K562 (cell line): ENCODE measurements around the gene MUC5B. TPM values are rescaled to one million over a fixed set of nuclear protein-coding genes. Genes with fewer than 3 reads are reported as not detected.

Experiments used
- ATAC-seq: fragments of 200-7000 bp; cut with Tn5 transposase; 3 replicates; pipeline ENCODE4 v1.9.1; 2020; ENCODE audit warnings: moderate library complexity
- BruUV-seq: library from RNA; stranded (reverse); fragments of 400-500 nt; replicated peaks from 2 replicates; lab custom pipeline; 2021; lab: Mats Ljungman, UMichigan
- CTCF ChIA-PET: fragments of 300-600 bp; formaldehyde crosslinking; extraction: SDS; loops from one replicate; lab custom pipeline; 2021; ENCODE audit warnings: low intra/inter-chr PET ratio; lab: Yijun Ruan, JAX
- POLR2A ChIA-PET: fragments of 300-600, 350-650 bp; sonication (Branson Sonifier 250); formaldehyde crosslinking; extraction: SDS; loops from one replicate; lab custom pipeline; 2021; ENCODE audit warnings: antibody characterized with exemption, inconsistent platforms; lab: Yijun Ruan, JAX
- DNase-seq, 4 experiments: peaks; one replicate each; pipeline versions ENCODE4 v3.0.0 to v3.0.0-alpha.2; 2011 to 2018; ENCODE audit warnings: low spot score in 3 of 4, mixed read lengths in 3 of 4; ENCODE audit errors: extremely low read depth in 1 of 4
- FAIRE-seq: peaks from 2 replicates; lab custom pipeline; 2011; peaks lifted over from hg19 to GRCh38; lab: Jason Lieb, UNC
- H2AFZ ChIP-seq: 2 replicates; pipeline ENCODE4 v1.6.0; 2011; ENCODE audit warnings: low read depth, low read length, control low read depth, inconsistent platforms
- H3K27ac ChIP-seq: fragments of 200-600 bp; 3 replicates; pipeline ENCODE4 v1.8.0; 2011; ENCODE audit warnings: low read depth, mild to moderate bottlenecking, control low read depth, inconsistent platforms, low read length, moderate library complexity, mixed read lengths; ENCODE audit errors: extremely low read depth
- H3K27me3 ChIP-seq, 2 experiments: fragments of 300-600 bp in 1 of 2; 2 replicates in 1 of 2; 3 replicates in 1 of 2; pipeline versions ENCODE4 v1.6.0 to v1.8.0; 2011; ENCODE audit warnings: inconsistent platforms in 2 of 2, low read length in 2 of 2, mild to moderate bottlenecking in 1 of 2, mixed read lengths in 1 of 2, moderate library complexity in 1 of 2; ENCODE audit not compliant: control insufficient read depth in 2 of 2, insufficient read depth in 2 of 2
- H3K36me3 ChIP-seq: fragments of 300-600 bp; 3 replicates; pipeline ENCODE4 v1.8.0; 2011; ENCODE audit warnings: mild to moderate bottlenecking, low read length, inconsistent platforms; ENCODE audit not compliant: control insufficient read depth, insufficient read depth
- H3K4me1 ChIP-seq, 2 experiments: fragments of 200-600 bp in 1 of 2; replicated peaks in 1 of 2; 2 replicates in 1 of 2; 3 replicates in 1 of 2; pipeline versions ENCODE4 v1.5.1 to v1.8.0; 2011; ENCODE audit warnings: inconsistent platforms in 2 of 2, low read length in 2 of 2, mild to moderate bottlenecking in 1 of 2, mixed read lengths in 1 of 2, moderate library complexity in 1 of 2; ENCODE audit not compliant: control insufficient read depth in 2 of 2, insufficient read depth in 2 of 2
- H3K4me2 ChIP-seq: 2 replicates; pipeline ENCODE4 v1.6.1; 2011; ENCODE audit warnings: low read length, control low read depth, inconsistent platforms, mixed read lengths; ENCODE audit not compliant: insufficient read depth
- H3K4me3 ChIP-seq: fragments of 200-600 bp; sonication (generic), shearing (Covaris generic); 2 replicates; pipeline ENCODE4 v1.5.1; 2016; ENCODE audit warnings: control low read depth, inconsistent platforms
- H3K79me2 ChIP-seq: fragments of 200-600 bp; 3 replicates; pipeline ENCODE4 v1.8.0; 2011; ENCODE audit warnings: low read length, inconsistent platforms; ENCODE audit not compliant: control insufficient read depth, insufficient read depth
- H3K9ac ChIP-seq, 2 experiments: 2 replicates each; pipeline versions ENCODE4 v1.6.0 to v1.6.1; 2011; ENCODE audit warnings: low read depth in 2 of 2, low read length in 2 of 2, control low read depth in 1 of 2, inconsistent platforms in 1 of 2, mild to moderate bottlenecking in 1 of 2, mixed read lengths in 1 of 2; ENCODE audit not compliant: insufficient read depth in 1 of 2
- H3K9me1 ChIP-seq: one replicate; pipeline ENCODE4 v1.6.0; 2011; ENCODE audit warnings: inconsistent platforms, mild to moderate bottlenecking, low read length, moderate library complexity; ENCODE audit not compliant: control insufficient read depth, insufficient read depth
- H3K9me3 ChIP-seq: replicated peaks from 2 replicates; pipeline ENCODE4 v1.5.1; 2011; ENCODE audit warnings: low read depth, low read length, inconsistent platforms; ENCODE audit not compliant: control insufficient read depth, insufficient read depth
- H4K20me1 ChIP-seq: replicated peaks from 2 replicates; pipeline ENCODE4 v1.6.1; 2011; ENCODE audit warnings: low read length, inconsistent platforms, mixed read lengths; ENCODE audit not compliant: control insufficient read depth, insufficient read depth
- CCAR2 ChIP-seq: fragments of 200-400 bp; formaldehyde crosslinking; IDR thresholded peaks from 2 replicates; pipeline ENCODE4 v1.6.1; 2017; ENCODE audit warnings: mild to moderate bottlenecking, low read depth, low read length
- NFIC ChIP-seq: fragments of 450-650 bp; IDR thresholded peaks from 2 replicates; pipeline ENCODE4 v1.6.1; 2017; ENCODE audit warnings: mild to moderate bottlenecking, inconsistent platforms
- OTX1 ChIP-seq: fragments of 450-650 bp; formaldehyde crosslinking; IDR thresholded peaks from 2 replicates; pipeline ENCODE4 v1.4.0; 2022; ENCODE audit warnings: mild to moderate bottlenecking
- POLR2G ChIP-seq: fragments of 200-400 bp; formaldehyde crosslinking; IDR thresholded peaks from 2 replicates; pipeline ENCODE4 v1.6.1; 2017; ENCODE audit warnings: low read depth, mild to moderate bottlenecking, antibody characterized with exemption, low read length, moderate library complexity
- RBBP5 ChIP-seq: fragments of 200-600 bp; sonication (generic); IDR thresholded peaks from 2 replicates; pipeline ENCODE4 v1.6.1; 2012; ENCODE audit warnings: borderline replicate concordance, mild to moderate bottlenecking, low read length, control low read depth, inconsistent platforms; ENCODE audit not compliant: insufficient read depth, poor library complexity, severe bottlenecking
- RFX1 ChIP-seq: fragments of 450-650 bp; IDR thresholded peaks from 2 replicates; pipeline ENCODE4 v1.6.1; 2016; ENCODE audit warnings: mild to moderate bottlenecking, moderate library complexity
- ZNF316 ChIP-seq: fragments of 450-650 bp; IDR thresholded peaks from 2 replicates; pipeline ENCODE4 v1.6.1; 2016
- ZNF408 ChIP-seq: fragments of 250-450 bp; sonication (Bioruptor Pico); IDR thresholded peaks from 2 replicates; pipeline ENCODE4 v1.4.0; 2020; ENCODE audit warnings: low read depth, mild to moderate bottlenecking, moderate library complexity
- ZNF75A ChIP-seq: fragments of 450-650 bp; formaldehyde crosslinking; IDR thresholded peaks from 2 replicates; pipeline ENCODE4 v1.4.0; 2020; ENCODE audit warnings: mild to moderate bottlenecking
- ZNF830 ChIP-seq: fragments of 250-450 bp; sonication (Bioruptor Pico); IDR thresholded peaks from 2 replicates; pipeline ENCODE4 v1.5.0; 2021; ENCODE audit warnings: mild to moderate bottlenecking
- WGBS: fragments of 100-300 bp; shearing (Covaris generic); methylation state at CpG from one replicate; pipeline ENCODE4 v1.1.6; 2016; ENCODE audit warnings: low coverage, mixed read lengths; ENCODE audit not compliant: insufficient coverage; ENCODE audit errors: missing lambda C conversion rate; 5-methylcytosine and 5-hydroxymethylcytosine counted together
- in situ Hi-C: fragments of 300-500 bp; cut with MboI; formaldehyde crosslinking; loops from 4 replicates; pipeline ENCODE4 v1.15.0; 2018; ENCODE audit warnings: inconsistent platforms, mixed read lengths
- intact Hi-C: fragments of 100-400 bp; cut with micrococcal nuclease; formaldehyde crosslinking; loops from 2 replicates; pipeline ENCODE4 v1.14.2; 2022
- polyA plus RNA-seq, 8 experiments: library from polyadenylated mRNA; depleted of rRNA in 4 of 8; stranded (reverse) in 5 of 8; unstranded in 3 of 8; fragments of >200 nt; fragmentation: Nextera tagmentation in 2 of 8; fragmentation: Illumina TruSeq in 1 of 8; extraction: Ambion mirVana in 2 of 8; extraction: Trizol in 1 of 8; gene quantifications; 2 replicates each; pipeline versions ENCODE4 v1.2.1 to v1.2.3, GENCODE V29; 2011 to 2014; ENCODE audit warnings: inconsistent platforms in 1 of 8, missing spikeins in 1 of 8
- total RNA-seq, 7 experiments: library from RNA; depleted of rRNA in 6 of 7; stranded (reverse); fragments of >200 nt in 6 of 7; fragmentation: Illumina TruSeq in 2 of 7; extraction: Trizol in 2 of 7; gene quantifications; 2 replicates each; pipeline versions ENCODE4 v1.2.1 to v1.2.3, GENCODE V29; 2011 to 2021; ENCODE audit warnings: low replicate concordance in 1 of 7
- TF ChIP-seq, protein P1 (sequence below): fragments of 450-650 bp; IDR thresholded peaks from 2 replicates; pipeline ENCODE4 v1.6.1; 2016; ENCODE audit warnings: borderline replicate concordance
- TF ChIP-seq, protein P2 (sequence below): fragments of 450-650 bp; IDR thresholded peaks from 2 replicates; pipeline ENCODE4 v1.7.1; 2018; ENCODE audit warnings: mild to moderate bottlenecking, low read depth; ENCODE audit not compliant: partially characterized antibody
- TF ChIP-seq, protein P3 (sequence below), 2 experiments: fragments of 250-450 bp in 1 of 2; fragments of 450-650 bp in 1 of 2; sonication (Bioruptor Pico) in 1 of 2; IDR thresholded peaks; 2 replicates each; pipeline versions ENCODE4 v1.6.1 to v1.8.0; 2016 to 2021; ENCODE audit warnings: mild to moderate bottlenecking in 2 of 2, moderate library complexity in 2 of 2, missing compliant biosample characterization in 1 of 2, missing genetic modification characterization in 1 of 2

The MUC5B gene
- total and polyA plus RNA-seq, 9 of the 15 experiments (the other 6 are each of a cell fraction or from before 2014, with no cell fraction given): 0.04 to 0.95 TPM; not detected in 7

DNA sequence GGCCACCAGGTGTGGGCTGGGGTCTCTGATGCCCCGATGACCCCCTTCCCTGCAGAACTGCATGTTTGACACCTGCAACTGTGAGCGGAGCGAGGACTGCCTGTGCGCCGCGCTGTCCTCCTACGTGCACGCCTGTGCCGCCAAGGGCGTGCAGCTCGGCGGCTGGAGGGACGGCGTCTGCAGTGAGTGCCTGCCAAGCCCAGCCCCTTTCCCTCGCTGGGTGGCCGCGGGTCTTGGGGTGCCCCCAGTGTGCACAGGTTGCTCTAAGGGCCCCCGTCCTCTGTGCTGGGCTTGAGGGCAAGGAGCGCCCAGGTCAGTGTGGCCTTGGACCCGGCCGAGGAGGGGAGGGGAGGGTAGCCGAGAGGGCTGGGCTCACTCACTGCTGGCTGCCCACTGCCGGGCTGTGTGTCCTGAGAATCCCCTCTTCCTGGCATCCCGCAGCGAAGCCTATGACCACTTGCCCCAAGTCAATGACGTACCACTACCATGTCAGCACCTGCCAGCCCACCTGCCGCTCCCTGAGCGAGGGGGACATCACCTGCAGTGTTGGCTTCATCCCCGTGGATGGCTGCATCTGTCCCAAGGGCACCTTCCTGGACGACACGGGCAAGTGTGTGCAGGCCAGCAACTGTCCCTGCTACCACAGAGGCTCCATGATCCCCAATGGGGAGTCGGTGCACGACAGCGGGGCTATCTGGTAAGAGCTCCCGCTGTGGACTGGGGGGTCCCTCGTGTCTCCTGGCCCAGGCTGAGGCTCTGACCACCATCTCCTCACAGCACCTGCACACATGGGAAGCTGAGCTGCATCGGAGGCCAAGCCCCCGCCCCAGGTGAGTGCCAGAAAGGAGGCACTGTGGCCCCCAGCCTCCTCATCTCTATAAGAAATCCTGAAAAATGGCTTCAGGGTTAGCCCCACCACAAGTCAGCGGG is 48.2 kb upstream of the MUC5B start (continued):
- no peak for TF ChIP-seq RBBP5

DNA sequence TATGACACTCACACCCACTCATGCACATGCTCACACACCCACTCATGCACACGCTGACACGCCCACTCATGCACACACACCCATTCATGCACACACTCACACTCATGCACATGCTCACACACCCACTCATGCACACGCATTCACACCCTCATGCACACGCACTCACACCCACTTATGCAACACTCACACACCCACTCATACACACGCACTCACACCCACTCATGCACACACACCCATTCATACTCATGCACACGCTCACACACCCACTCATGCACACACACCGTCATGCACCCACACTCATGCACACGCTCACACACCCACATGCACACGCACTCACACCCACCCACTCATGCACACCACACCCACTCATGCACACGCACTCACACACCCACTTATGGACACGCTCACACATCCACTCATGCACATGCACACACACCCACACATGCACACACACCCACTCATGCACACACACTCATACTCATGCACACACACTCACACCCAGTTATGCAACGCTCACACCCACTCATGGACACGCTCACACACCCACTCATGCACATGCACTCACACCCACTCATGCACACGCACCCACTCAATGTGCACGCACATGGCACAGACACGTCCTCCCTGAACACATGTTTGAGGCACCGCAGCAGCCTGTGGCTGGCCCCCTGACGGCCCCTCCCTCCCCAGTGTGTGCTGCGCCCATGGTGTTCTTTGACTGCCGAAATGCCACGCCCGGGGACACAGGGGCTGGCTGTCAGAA is 47.2 kb upstream of the MUC5B start:
- in situ Hi-C loops: no loop called here
- CTCF ChIA-PET: no interaction called here
- Histone ChIP-seq H3K4me2 (no peak overlapping the region), H3K36me3 (no peaks in the 10 kb centered on the region), H3K9ac (no peak overlapping the region), H3K9me3 (peaks cover 2% of the 10 kb centered on the region; the same call in 1 of the 2 replicates), H3K4me3 (no peak overlapping the region), H4K20me1 (no peaks in the 10 kb centered on the region), H3K27ac (no peak overlapping the region), H2AFZ (no peak overlapping the region), H3K79me2 (no peaks in the 10 kb centered on the region), H3K4me1 (peaks cover 0 to 9% of the 10 kb centered on the region in 2 experiments; a peak in 1 of 5 replicates), H3K27me3 (peaks cover 0 to 6% of the 10 kb centered on the region in 2 experiments; a peak in 2 of 5 replicates), H3K9me1 (no peaks in the 10 kb centered on the region)
- 26% methylated on average over 19 of the region's 22 CpGs for WGBS
- ATAC-seq: no peak
- intact Hi-C loops: no loop called here
- DNase-seq: no peak
- POLR2A ChIA-PET: no interaction called here
- FAIRE-seq: no peak
- BruUV-seq: no TSS peak
- TF ChIP-seq RFX1 (no peak), CCAR2 (no peak), NFIC (no peak), OTX1 (CRISPR knock-in tag) (no peak), ZNF316 (no peak), POLR2G (no peak), ZNF408 (CRISPR knock-in tag) (no peak), ZNF75A (CRISPR knock-in tag) (no peak), ZNF830 (CRISPR knock-in tag) (no peak)
- TF ChIP-seq, protein P1, sequence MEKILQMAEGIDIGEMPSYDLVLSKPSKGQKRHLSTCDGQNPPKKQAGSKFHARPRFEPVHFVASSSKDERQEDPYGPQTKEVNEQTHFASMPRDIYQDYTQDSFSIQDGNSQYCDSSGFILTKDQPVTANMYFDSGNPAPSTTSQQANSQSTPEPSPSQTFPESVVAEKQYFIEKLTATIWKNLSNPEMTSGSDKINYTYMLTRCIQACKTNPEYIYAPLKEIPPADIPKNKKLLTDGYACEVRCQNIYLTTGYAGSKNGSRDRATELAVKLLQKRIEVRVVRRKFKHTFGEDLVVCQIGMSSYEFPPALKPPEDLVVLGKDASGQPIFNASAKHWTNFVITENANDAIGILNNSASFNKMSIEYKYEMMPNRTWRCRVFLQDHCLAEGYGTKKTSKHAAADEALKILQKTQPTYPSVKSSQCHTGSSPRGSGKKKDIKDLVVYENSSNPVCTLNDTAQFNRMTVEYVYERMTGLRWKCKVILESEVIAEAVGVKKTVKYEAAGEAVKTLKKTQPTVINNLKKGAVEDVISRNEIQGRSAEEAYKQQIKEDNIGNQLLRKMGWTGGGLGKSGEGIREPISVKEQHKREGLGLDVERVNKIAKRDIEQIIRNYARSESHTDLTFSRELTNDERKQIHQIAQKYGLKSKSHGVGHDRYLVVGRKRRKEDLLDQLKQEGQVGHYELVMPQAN: no peak
- TF ChIP-seq, protein P2, sequence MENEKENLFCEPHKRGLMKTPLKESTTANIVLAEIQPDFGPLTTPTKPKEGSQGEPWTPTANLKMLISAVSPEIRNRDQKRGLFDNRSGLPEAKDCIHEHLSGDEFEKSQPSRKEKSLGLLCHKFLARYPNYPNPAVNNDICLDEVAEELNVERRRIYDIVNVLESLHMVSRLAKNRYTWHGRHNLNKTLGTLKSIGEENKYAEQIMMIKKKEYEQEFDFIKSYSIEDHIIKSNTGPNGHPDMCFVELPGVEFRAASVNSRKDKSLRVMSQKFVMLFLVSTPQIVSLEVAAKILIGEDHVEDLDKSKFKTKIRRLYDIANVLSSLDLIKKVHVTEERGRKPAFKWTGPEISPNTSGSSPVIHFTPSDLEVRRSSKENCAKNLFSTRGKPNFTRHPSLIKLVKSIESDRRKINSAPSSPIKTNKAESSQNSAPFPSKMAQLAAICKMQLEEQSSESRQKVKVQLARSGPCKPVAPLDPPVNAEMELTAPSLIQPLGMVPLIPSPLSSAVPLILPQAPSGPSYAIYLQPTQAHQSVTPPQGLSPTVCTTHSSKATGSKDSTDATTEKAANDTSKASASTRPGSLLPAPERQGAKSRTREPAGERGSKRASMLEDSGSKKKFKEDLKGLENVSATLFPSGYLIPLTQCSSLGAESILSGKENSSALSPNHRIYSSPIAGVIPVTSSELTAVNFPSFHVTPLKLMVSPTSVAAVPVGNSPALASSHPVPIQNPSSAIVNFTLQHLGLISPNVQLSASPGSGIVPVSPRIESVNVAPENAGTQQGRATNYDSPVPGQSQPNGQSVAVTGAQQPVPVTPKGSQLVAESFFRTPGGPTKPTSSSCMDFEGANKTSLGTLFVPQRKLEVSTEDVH: no peak
- TF ChIP-seq, protein P3, sequence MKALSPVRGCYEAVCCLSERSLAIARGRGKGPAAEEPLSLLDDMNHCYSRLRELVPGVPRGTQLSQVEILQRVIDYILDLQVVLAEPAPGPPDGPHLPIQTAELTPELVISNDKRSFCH (CRISPR knock-in tag; IDR thresholded peaks at IDR 0.05): no peak
- TF ChIP-seq, protein P3 (tag; IDR thresholded peaks at IDR 0.05): no peak
